Astrocyte (in vitro differentiated cells and primary cell): ENCODE measurements around the gene CDH13. TPM values are rescaled to one million over a fixed set of nuclear protein-coding genes. Genes with fewer than 3 reads are reported as not detected.

Experiments
- DNase-seq: peaks from one replicate; pipeline ENCODE4 v3.0.0-alpha.2; 2010; ENCODE audit warnings: low read depth
- FAIRE-seq: peaks from 2 replicates; lab custom pipeline; 2011; peaks lifted over from hg19 to GRCh38; lab: Jason Lieb, UNC
- H2AFZ ChIP-seq: 2 replicates; pipeline ENCODE4 v1.6.0; 2012; ENCODE audit warnings: low read depth, low read length, inconsistent platforms
- H3K27ac ChIP-seq: 2 replicates; pipeline ENCODE4 v1.5.1; 2011; ENCODE audit warnings: low read depth, low read length, inconsistent platforms
- H3K27me3 ChIP-seq: 2 replicates; pipeline ENCODE4 v1.6.0; 2011; ENCODE audit warnings: low read length, inconsistent platforms; ENCODE audit not compliant: insufficient read depth
- H3K36me3 ChIP-seq: 2 replicates; pipeline ENCODE4 v1.5.1; 2011; ENCODE audit warnings: low read length, inconsistent platforms; ENCODE audit not compliant: insufficient read depth
- H3K4me1 ChIP-seq: 2 replicates; pipeline ENCODE4 v1.5.1; 2011; ENCODE audit warnings: low read length, inconsistent platforms; ENCODE audit not compliant: insufficient read depth
- H3K4me2 ChIP-seq: 2 replicates; pipeline ENCODE4 v1.6.0; 2012; ENCODE audit warnings: low read length, inconsistent platforms
- H3K4me3 ChIP-seq: 2 replicates; pipeline ENCODE4 v1.5.1; 2011; ENCODE audit warnings: low read depth, mild to moderate bottlenecking, low read length, inconsistent platforms; ENCODE audit not compliant: insufficient read depth
- H3K79me2 ChIP-seq: 2 replicates; pipeline ENCODE4 v1.6.0; 2012; ENCODE audit warnings: mild to moderate bottlenecking, low read length, inconsistent platforms; ENCODE audit not compliant: insufficient read depth
- H3K9ac ChIP-seq: 2 replicates; pipeline ENCODE4 v1.6.0; 2012; ENCODE audit warnings: mild to moderate bottlenecking, low read length, inconsistent platforms
- H3K9me3 ChIP-seq: 2 replicates; pipeline ENCODE4 v1.5.1; 2012; ENCODE audit warnings: low read depth, mild to moderate bottlenecking, low read length, inconsistent platforms; ENCODE audit not compliant: insufficient read depth
- H4K20me1 ChIP-seq: 2 replicates; pipeline ENCODE4 v1.6.0; 2012; ENCODE audit warnings: low read length, inconsistent platforms; ENCODE audit not compliant: insufficient read depth
- H3K27ac Mint-ChIP-seq: one replicate; pipeline ENCODE4 v1.8.0; 2021; ENCODE audit warnings: mild to moderate bottlenecking, mixed read lengths; ENCODE audit not compliant: unreplicated experiment
- H3K27me3 Mint-ChIP-seq: one replicate; pipeline ENCODE4 v1.8.0; 2021; ENCODE audit warnings: low read depth, mixed read lengths; ENCODE audit not compliant: unreplicated experiment
- H3K36me3 Mint-ChIP-seq: one replicate; pipeline ENCODE4 v1.8.0; 2021; ENCODE audit warnings: low read depth, mixed read lengths; ENCODE audit not compliant: unreplicated experiment
- H3K4me1 Mint-ChIP-seq: one replicate; pipeline ENCODE4 v1.8.0; 2021; ENCODE audit warnings: low read depth, mixed read lengths; ENCODE audit not compliant: unreplicated experiment
- H3K4me3 Mint-ChIP-seq: one replicate; pipeline ENCODE4 v1.8.0; 2021; ENCODE audit warnings: mild to moderate bottlenecking, moderate library complexity, mixed read lengths; ENCODE audit not compliant: unreplicated experiment
- H3K9me3 Mint-ChIP-seq: one replicate; pipeline ENCODE4 v1.8.0; 2021; ENCODE audit warnings: mild to moderate bottlenecking, mixed read lengths; ENCODE audit not compliant: unreplicated experiment
- CTCF ChIP-seq: IDR thresholded peaks from 2 replicates; pipeline ENCODE4 v1.5.1; 2011; ENCODE audit warnings: low read depth, mild to moderate bottlenecking, inconsistent platforms, low read length, moderate library complexity; ENCODE audit not compliant: insufficient read depth
- EZH2 ChIP-seq: IDR thresholded peaks from 2 replicates; pipeline ENCODE4 v1.6.1; 2012; ENCODE audit warnings: mild to moderate bottlenecking, low read length, inconsistent platforms; ENCODE audit not compliant: insufficient read depth
- total RNA-seq: library from RNA; stranded (reverse); gene quantifications from 2 replicates; pipeline ENCODE4 v1.2.1, GENCODE V29; 2021

CDH13 gene
- total RNA-seq, 1 donor from 2014 or later: 41.7 TPM

DNA sequence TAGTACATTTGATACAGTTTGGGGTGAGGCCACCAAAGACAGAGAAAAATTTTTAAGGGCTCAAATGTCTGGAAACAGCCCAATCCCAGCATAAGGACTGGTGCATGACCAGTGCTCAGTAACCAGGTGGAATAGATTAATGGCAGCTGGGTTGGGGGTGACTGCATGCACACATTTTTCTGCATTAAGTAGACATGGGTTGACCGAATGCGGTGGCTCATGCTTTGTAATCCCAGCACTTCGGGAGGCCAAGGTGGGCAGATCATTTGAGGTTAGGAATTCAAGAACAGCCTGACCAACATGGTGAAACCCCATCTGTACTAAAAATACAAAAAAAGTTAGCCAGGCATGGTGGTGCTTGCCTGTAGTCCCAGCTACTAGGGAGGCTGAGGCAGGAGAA lies 1060.0 kb downstream of the CDH13 start:
- DNase-seq (peak; percentile 44), FAIRE-seq (no peak)
- Mint-ChIP-seq H3K27me3 (peaks cover 11% of the 10 kb centered on the region), H3K27ac (no peak overlapping the region), H3K36me3 (no peaks in the 10 kb centered on the region), H3K4me3 (no peak overlapping the region), H3K9me3 (peaks cover 5% of the 10 kb centered on the region), H3K4me1 (peaks cover 28% of the 10 kb centered on the region)
- Histone ChIP-seq H3K79me2 (no peaks in the 10 kb centered on the region), H3K4me1 (peaks cover 4% of the 10 kb centered on the region), H3K27me3 (peaks cover 3% of the 10 kb centered on the region), H2AFZ (no peak overlapping the region), H3K9ac (no peak overlapping the region), H3K9me3 (no peaks in the 10 kb centered on the region), H4K20me1 (no peaks in the 10 kb centered on the region), H3K4me3 (no peak overlapping the region), H3K4me2 (no peak overlapping the region), H3K36me3 (no peaks in the 10 kb centered on the region), H3K27ac (no peak overlapping the region)
- no peak for TF ChIP-seq EZH2
- no peak for TF ChIP-seq CTCF

DNA sequence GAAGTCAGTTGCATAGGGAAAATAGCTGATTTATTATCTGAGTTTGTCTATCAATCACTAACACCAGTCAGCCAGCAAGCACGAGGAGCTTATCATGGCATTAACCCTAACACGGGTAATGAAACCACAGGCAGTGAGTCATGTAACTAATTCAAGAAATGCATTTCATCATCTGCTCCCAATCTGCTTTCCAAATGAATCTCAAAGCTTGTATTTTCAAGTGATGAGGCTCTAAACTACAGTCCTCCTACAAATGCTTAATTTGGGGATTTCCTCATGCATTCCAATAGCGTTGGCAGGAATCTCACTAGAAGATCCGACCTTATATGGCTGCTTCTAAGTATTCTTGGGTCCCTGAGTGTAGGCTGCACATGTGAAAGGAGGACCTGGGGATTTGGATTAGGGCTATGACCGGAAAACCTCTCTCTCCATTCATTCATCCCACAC lies 1062.6 kb downstream of the CDH13 start:
- no peak overlapping the region for H3K9ac ChIP-seq

More for the DNA sequence above, 1062.6 kb downstream of the CDH13 start:
- Mint-ChIP-seq H3K36me3 (no peaks in the 10 kb centered on the region), H3K9me3 (peaks cover 7% of the 10 kb centered on the region), H3K27ac (peak overlapping the region; percentile 98), H3K4me1 (peaks cover 23% of the 10 kb centered on the region), H3K27me3 (peaks cover 15% of the 10 kb centered on the region), H3K4me3 (no peak overlapping the region)
- H3K4me2 ChIP-seq: peak overlapping the region; percentile 44
- no peak overlapping the region for H3K27ac ChIP-seq
- H3K27me3 ChIP-seq: peaks cover 3% of the 10 kb centered on the region
- H3K9me3 ChIP-seq: no peaks in the 10 kb centered on the region
- no peaks in the 10 kb centered on the region for H3K36me3 ChIP-seq
- DNase-seq: peak; percentile 98
- no peak overlapping the region for H2AFZ ChIP-seq
- peak; percentile 97 for FAIRE-seq
- H3K79me2 ChIP-seq: no peaks in the 10 kb centered on the region
- TF ChIP-seq CTCF (no peak), EZH2 (no peak)
- no peaks in the 10 kb centered on the region for H4K20me1 ChIP-seq
- H3K4me3 ChIP-seq: no peak overlapping the region
- H3K4me1 ChIP-seq: peaks cover 4% of the 10 kb centered on the region
